ENCODE measurements around the gene UBE2QL1. TPM values are rescaled to one million over a fixed set of nuclear protein-coding genes. Genes with fewer than 3 reads are reported as not detected.
"Not testable (repeated sequence)": the region's sequence is repeated elsewhere in the genome, so short reads cannot be mapped to it uniquely, and the experiment has no call there.

The UBE2QL1 gene
- total RNA-seq, 2 donors from 2014 or later, result 0.33 to 0.78 TPM

- no peak for ATAC-seq
- Histone ChIP-seq H3K36me3 (replicated peaks in 1 of 2; ENCODE audit: insufficient read depth in 1 of 2, low read depth in 2 of 2) (no peaks in the 10 kb centered on the region), H3K27ac (no peak overlapping the region), H3K9me3 (no peaks in the 10 kb centered on the region), H3K4me1 (no peaks in the 10 kb centered on the region), H3K27me3 (no peaks in the 10 kb centered on the region), H3K4me3 (no peak overlapping the region)
- no peak for DNase-seq
- intact Hi-C loops (cut with DNase I), result no loop called here
- TF ChIP-seq CTCF (IDR thresholded peaks at IDR 0.05) (no peak), POLR2A (IDR thresholded peaks at IDR 0.05) (no peak)
- 77 to 88% methylated on average over 11 of the region's 11 CpGs for WGBS, 2 donors
These were observed 57.3 kb downstream of the UBE2QL1 start for GRCh38 chr5:6505783-6506557.

DNA sequence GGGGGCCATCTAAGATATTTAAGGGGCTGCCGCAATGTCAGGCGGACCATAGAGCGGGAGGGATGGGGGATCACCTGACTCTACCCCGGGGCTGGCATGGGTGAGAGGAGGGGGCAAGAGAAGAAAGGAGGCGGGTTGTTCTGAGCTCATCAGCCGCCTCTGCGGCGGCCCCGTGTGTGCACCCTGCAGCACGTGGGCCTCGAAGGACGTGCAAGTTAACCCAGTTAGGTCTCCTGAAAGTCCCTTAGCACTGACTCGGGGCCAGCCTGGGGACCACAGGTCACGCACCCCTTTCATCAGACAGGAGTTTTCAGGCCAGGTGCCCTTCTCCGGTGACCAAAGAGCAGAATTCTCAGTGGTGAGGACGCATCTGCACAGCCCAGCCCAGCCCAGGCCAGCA lies 58.0 kb downstream of the UBE2QL1 start:
- DNase-seq, result no peak
- no peaks in the 10 kb centered on the region for H3K36me3 ChIP-seq (replicated peaks in 1 of 2; ENCODE audit: insufficient read depth in 1 of 2, low read depth in 2 of 2)

DNA sequence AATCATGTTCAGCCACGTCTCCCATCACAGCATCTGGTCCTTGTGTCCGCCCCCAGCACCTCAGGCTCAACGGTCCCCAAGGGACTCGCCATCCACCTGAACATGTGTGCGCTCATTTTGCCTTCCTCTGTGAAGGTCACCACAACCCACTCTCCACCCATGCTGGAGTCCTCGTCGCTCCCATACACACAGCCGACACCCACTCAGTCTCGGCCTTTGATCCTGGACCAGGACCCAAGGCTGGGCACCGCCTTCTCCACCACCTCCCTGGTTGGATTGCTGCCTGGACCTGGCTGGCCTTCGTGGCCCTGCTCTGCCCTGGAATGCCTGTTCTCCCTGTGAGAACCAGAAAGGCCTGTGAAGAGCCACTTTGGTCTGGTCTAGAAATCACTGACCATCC lies 60.3 kb downstream of the UBE2QL1 start:
- H3K4me1 ChIP-seq, result no peaks in the 10 kb centered on the region
- DNase-seq (no peak), ATAC-seq (no peak)
- 86 to 91% methylated on average over 11 of the region's 11 CpGs for WGBS, 2 donors
- intact Hi-C loops (cut with DNase I), result no loop called here
- no peaks in the 10 kb centered on the region for H3K9me3 ChIP-seq
- no peak overlapping the region for H3K4me3 ChIP-seq
- TF ChIP-seq CTCF (IDR thresholded peaks at IDR 0.05) (no peak), POLR2A (IDR thresholded peaks at IDR 0.05) (no peak)
- no peak overlapping the region for H3K27ac ChIP-seq
- no peaks in the 10 kb centered on the region for H3K36me3 ChIP-seq (replicated peaks in 1 of 2; ENCODE audit: insufficient read depth in 1 of 2, low read depth in 2 of 2)
- no peaks in the 10 kb centered on the region for H3K27me3 ChIP-seq

More for the DNA sequence above, 58.0 kb downstream of the UBE2QL1 start:
- Histone ChIP-seq H3K4me1 (no peaks in the 10 kb centered on the region), H3K27me3 (no peaks in the 10 kb centered on the region), H3K27ac (no peak overlapping the region), H3K4me3 (no peak overlapping the region), H3K9me3 (no peaks in the 10 kb centered on the region)
- intact Hi-C loops (cut with DNase I), result no loop called here
- 81 to 89% methylated on average over 13 to 16 of the region's 16 CpGs for WGBS, 2 donors
- TF ChIP-seq CTCF (IDR thresholded peaks at IDR 0.05) (no peak), POLR2A (IDR thresholded peaks at IDR 0.05) (no peak)
- no peak for ATAC-seq

DNA sequence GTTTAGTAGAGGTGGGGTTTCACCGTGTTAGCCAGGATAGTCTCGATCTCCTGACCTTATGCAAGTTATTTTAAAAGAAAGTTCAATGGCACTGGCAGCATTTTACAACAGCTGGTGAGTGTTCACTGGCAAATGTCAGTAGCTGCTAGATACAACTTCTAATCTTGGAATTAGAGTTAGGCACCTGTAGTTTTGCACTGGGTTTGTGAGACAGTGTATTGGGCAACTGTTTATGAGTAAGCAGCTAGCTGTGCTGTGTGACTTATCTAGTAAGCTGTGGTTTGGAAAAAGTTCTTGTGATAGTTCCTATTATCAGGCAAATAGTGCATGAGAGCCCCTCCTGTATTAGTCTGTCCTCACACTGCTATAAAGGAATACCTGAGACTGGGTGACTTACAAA lies 61.5 kb downstream of the UBE2QL1 start:
- no peak overlapping the region for H3K27ac ChIP-seq
- no peak for DNase-seq
- intact Hi-C loops (cut with DNase I), result no loop called here
- no peaks in the 10 kb centered on the region for H3K4me1 ChIP-seq
- no peak for ATAC-seq
- H3K36me3 ChIP-seq (replicated peaks in 1 of 2; ENCODE audit: insufficient read depth in 1 of 2, low read depth in 2 of 2), result no peaks in the 10 kb centered on the region
- H3K9me3 ChIP-seq, result no peaks in the 10 kb centered on the region
- 78 to 86% methylated on average over 1 to 2 of the region's 2 CpGs for WGBS, 2 donors
- H3K4me3 ChIP-seq, result no peak overlapping the region
- no peaks in the 10 kb centered on the region for H3K27me3 ChIP-seq
- TF ChIP-seq CTCF (IDR thresholded peaks at IDR 0.05) (no peak), POLR2A (IDR thresholded peaks at IDR 0.05) (no peak)

- Histone ChIP-seq H3K4me3 (no peak overlapping the region), H3K9me3 (no peaks in the 10 kb centered on the region), H3K4me1 (no peaks in the 10 kb centered on the region), H3K27me3 (no peaks in the 10 kb centered on the region), H3K36me3 (replicated peaks in 1 of 2; ENCODE audit: insufficient read depth in 1 of 2, low read depth in 2 of 2) (no peaks in the 10 kb centered on the region), H3K27ac (no peak overlapping the region)
- intact Hi-C loops (cut with DNase I), result no loop called here
- whole genome bisulfite sequencing, 2 donors, result 87 to 88% methylated on average over 4 of the region's 4 CpGs
- TF ChIP-seq POLR2A (IDR thresholded peaks at IDR 0.05) (no peak), CTCF (IDR thresholded peaks at IDR 0.05) (no peak)
- DNase-seq, result no peak
- ATAC-seq, result no peak
These were observed 62.3 kb downstream of the UBE2QL1 start for GRCh38 chr5:6510973-6511372.

- H3K4me3 ChIP-seq; H3K9me3 ChIP-seq; H3K27me3 ChIP-seq; H3K4me1 ChIP-seq; H3K36me3 ChIP-seq (replicated peaks in 1 of 2; ENCODE audit: insufficient read depth in 1 of 2, low read depth in 2 of 2); intact Hi-C loops (cut with DNase I); DNase-seq; ATAC-seq; H3K27ac ChIP-seq: not testable (repeated sequence)
- 26 to 42% methylated on average over 5 of the region's 5 CpGs for WGBS, 2 donors
These were observed 67.2 kb downstream of the UBE2QL1 start for GRCh38 chr5:6515812-6516211.

All from body of pancreas (tissue), 4 donors.